Coronary artery (tissue), 2 donors: ENCODE measurements around the gene HOXA13.
A peak's percentile ranks its signal among the peaks of the same experiment; 100 is the strongest.

ENCODE experiments used
- DNase-seq: peaks from one replicate; pipeline ENCODE4 v3.0.0-alpha.2; 2017; ENCODE audit warnings: low spot score
- H3K27ac ChIP-seq, 2 donors: fragments of 200-600 bp; sonication (generic); one replicate each; pipeline ENCODE4 v1.5.1; 2016 to 2019
- H3K4me3 ChIP-seq: fragments of 200-600 bp; sonication (generic); 2 replicates; pipeline ENCODE4 v1.5.1; 2016; ENCODE audit warnings: mild to moderate bottlenecking, moderate library complexity
- TF ChIP-seq, protein P1 (sequence below): fragments of 200-600 bp; sonication (generic); IDR thresholded peaks from one replicate; pipeline ENCODE4 v1.5.1; 2019; ENCODE audit warnings: antibody characterized with exemption

The HOXA13 gene

GRCh38 chr7:27194686-27195379 is 5.1 kb downstream of the HOXA13 start:
- TF ChIP-seq, protein P1, sequence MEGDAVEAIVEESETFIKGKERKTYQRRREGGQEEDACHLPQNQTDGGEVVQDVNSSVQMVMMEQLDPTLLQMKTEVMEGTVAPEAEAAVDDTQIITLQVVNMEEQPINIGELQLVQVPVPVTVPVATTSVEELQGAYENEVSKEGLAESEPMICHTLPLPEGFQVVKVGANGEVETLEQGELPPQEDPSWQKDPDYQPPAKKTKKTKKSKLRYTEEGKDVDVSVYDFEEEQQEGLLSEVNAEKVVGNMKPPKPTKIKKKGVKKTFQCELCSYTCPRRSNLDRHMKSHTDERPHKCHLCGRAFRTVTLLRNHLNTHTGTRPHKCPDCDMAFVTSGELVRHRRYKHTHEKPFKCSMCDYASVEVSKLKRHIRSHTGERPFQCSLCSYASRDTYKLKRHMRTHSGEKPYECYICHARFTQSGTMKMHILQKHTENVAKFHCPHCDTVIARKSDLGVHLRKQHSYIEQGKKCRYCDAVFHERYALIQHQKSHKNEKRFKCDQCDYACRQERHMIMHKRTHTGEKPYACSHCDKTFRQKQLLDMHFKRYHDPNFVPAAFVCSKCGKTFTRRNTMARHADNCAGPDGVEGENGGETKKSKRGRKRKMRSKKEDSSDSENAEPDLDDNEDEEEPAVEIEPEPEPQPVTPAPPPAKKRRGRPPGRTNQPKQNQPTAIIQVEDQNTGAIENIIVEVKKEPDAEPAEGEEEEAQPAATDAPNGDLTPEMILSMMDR, result no peak
- Histone ChIP-seq H3K27ac (no peak overlapping the region), H3K4me3 (no peak overlapping the region)
- peak; percentile 1 for DNase-seq

- no peak overlapping the region for H3K4me3 ChIP-seq
- no peak for DNase-seq
Measured at GRCh38 chr7:27194002-27194352, 5.9 kb downstream of the HOXA13 start.

GRCh38 chr7:27193335-27194001 is 6.4 kb downstream of the HOXA13 start:
- no peak overlapping the region for H3K27ac ChIP-seq
- DNase-seq, result peak; percentile 63
- H3K4me3 ChIP-seq, result peak overlapping the region; percentile 65
- TF ChIP-seq, protein P1, result no peak

More at GRCh38 chr7:27194002-27194352, 5.9 kb downstream of the HOXA13 start:
- TF ChIP-seq, protein P1, result no peak
- no peak overlapping the region for H3K27ac ChIP-seq

GRCh38 chr7:27192546-27193334 is 7.2 kb downstream of the HOXA13 start:
- Histone ChIP-seq H3K27ac (no peak overlapping the region), H3K4me3 (peak overlapping the region; percentile 65)
- TF ChIP-seq, protein P1, result no peak
- no peak for DNase-seq

GRCh38 chr7:27191833-27192545 is 7.9 kb downstream of the HOXA13 start:
- H3K4me3 ChIP-seq, result peak overlapping the region; percentile 65

GRCh38 chr7:27191161-27191731 is 8.6 kb downstream of the HOXA13 start:
- Histone ChIP-seq H3K27ac (no peak overlapping the region), H3K4me3 (no peak overlapping the region)
- TF ChIP-seq, protein P1, result no peak
- no peak for DNase-seq

More at GRCh38 chr7:27191833-27192545, 7.9 kb downstream of the HOXA13 start:
- DNase-seq, result peak; percentile 70
- TF ChIP-seq, protein P1, result no peak
- no peak overlapping the region for H3K27ac ChIP-seq
